Colonic mucosa (tissue), 4 donors: ENCODE data around the gene ZMYND8. TPM values are rescaled to one million over a fixed set of nuclear protein-coding genes. Genes with fewer than 3 reads are reported as not detected.

Source experiments
- DNase-seq: peaks from one replicate; pipeline ENCODE4 v3.0.0-alpha.2; 2020
- H3K27ac ChIP-seq: fragments of 200-600 bp; one replicate; pipeline ENCODE4 v1.8.0; 2021
- H3K27me3 ChIP-seq: fragments of 200-600 bp; one replicate; pipeline ENCODE4 v1.8.0; 2021
- H3K36me3 ChIP-seq: fragments of 200-600 bp; one replicate; pipeline ENCODE4 v1.8.0; 2021
- H3K4me1 ChIP-seq: fragments of 200-600 bp; one replicate; pipeline ENCODE4 v1.8.0; 2021; ENCODE audit warnings: mild to moderate bottlenecking
- H3K4me3 ChIP-seq: fragments of 200-600 bp; one replicate; pipeline ENCODE4 v1.8.0; 2021
- H3K9ac ChIP-seq, 2 donors: one replicate each; pipeline ENCODE4 v1.7.0; 2013; ENCODE audit warnings: control low read depth in 2 of 2, low read depth in 2 of 2, low read length in 2 of 2
- H3K9me3 ChIP-seq: fragments of 200-600 bp; one replicate; pipeline ENCODE4 v1.8.0; 2021
- CTCF ChIP-seq: fragments of 200-600 bp; IDR thresholded peaks from one replicate; pipeline ENCODE4 v1.8.0; 2022; ENCODE audit warnings: antibody characterized with exemption, mild to moderate bottlenecking
- intact Hi-C: fragments of 100-400 bp; cut with DNase I; formaldehyde crosslinking; loops from one replicate; pipeline ENCODE4 v1.14.1; 2022
- total RNA-seq, 2 donors: library from RNA; stranded (reverse); fragmentation: NEBNext Ultra II Directional in 1 of 2; extraction: Animal tissue kit (Norgen Biotek cat#: 25700) in 1 of 2; gene quantifications; one replicate each; pipeline ENCODE4 v1.2.1, GENCODE V29; 2021
- donor health status: healthy.
- donor health status: DM: no; HTN: no; CAD: no.
- donor health status: DM: no; HTN: no; CAD: no.

ZMYND8 gene
- total RNA-seq, 2 donors from 2014 or later: 45.4 to 53.1 TPM

GRCh38 chr20:47355489-47356219 is 845 bp downstream of the ZMYND8 start:
- DNase-seq: peak; percentile 33
- peak overlapping the region in 1 of 2 donors; percentile 89 for H3K9ac ChIP-seq

DNA sequence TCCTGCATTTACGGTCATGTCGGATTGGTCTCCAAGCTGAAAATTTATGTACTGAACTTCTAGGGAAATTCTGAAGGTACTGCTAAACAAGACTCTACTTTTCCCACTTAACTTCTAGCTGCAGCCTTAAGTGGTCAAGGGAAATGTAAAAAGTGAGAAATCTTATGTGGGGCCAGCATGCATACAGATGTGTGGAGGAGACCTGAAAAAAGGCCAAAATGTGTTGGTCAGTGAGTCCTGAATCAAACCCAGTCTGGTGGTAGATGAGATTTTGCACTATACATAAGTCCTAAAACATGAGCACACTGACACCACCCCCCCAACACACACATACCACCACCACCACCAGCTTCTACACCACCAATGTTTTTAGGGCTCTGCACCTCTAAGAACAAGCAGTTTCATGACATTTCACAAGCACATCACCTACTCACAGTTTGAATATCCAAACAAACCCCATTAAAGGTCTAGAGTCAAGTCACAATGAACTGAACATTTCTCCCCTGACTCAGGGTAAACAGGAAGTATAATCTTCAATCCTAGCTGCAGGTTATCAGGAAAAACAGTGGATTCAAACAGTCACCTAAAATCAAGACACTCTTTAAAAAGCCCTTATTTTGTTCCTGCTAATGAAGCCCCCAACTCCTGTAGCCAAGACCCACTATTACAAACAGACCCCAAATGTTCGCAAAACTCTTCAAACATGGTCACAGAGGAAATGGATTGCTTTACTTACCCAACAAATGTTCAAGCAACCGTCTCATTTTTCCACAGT is 1.6 kb downstream of the ZMYND8 start:
- no peak for TF ChIP-seq CTCF
- intact Hi-C loops: no loop called here
- DNase-seq: no peak
- Histone ChIP-seq H3K9me3 (no peaks in the 10 kb centered on the region), H3K4me1 (peaks cover 41% of the 10 kb centered on the region), H3K27ac (peak overlapping the region; percentile 99), H3K9ac (peak overlapping the region; percentile 30 to 89), H3K4me3 (peak overlapping the region; percentile 2), H3K27me3 (no peaks in the 10 kb centered on the region), H3K36me3 (no peaks in the 10 kb centered on the region)

More at GRCh38 chr20:47355489-47356219, 845 bp downstream of the ZMYND8 start:
- Histone ChIP-seq H3K36me3 (no peaks in the 10 kb centered on the region), H3K27me3 (no peaks in the 10 kb centered on the region), H3K4me1 (peaks cover 47% of the 10 kb centered on the region), H3K27ac (peak overlapping the region; percentile 99), H3K4me3 (peak overlapping the region; percentile 6), H3K9me3 (no peaks in the 10 kb centered on the region)
- intact Hi-C loops: no loop called here
- TF ChIP-seq CTCF: no peak

DNA sequence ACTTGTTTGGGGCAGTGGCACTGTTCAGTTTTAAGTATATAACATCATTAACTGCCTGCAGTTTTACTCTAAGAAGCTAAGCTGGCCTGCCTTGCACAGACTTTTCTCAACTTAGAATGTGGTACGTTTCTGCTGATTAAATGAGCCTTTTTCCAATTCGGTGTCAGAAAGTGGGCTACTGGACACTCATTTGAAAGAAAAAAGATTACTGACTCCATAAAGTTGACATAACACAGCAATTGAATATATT is 2.1 kb downstream of the ZMYND8 start:
- intact Hi-C loops: no loop called here
- Histone ChIP-seq H3K9me3 (no peaks in the 10 kb centered on the region), H3K4me3 (peak overlapping the region; percentile 2), H3K27ac (peak overlapping the region; percentile 99), H3K9ac (peak overlapping the region; percentile 30 to 89), H3K4me1 (peaks cover 36% of the 10 kb centered on the region), H3K36me3 (no peaks in the 10 kb centered on the region), H3K27me3 (no peaks in the 10 kb centered on the region)
- no peak for TF ChIP-seq CTCF
- DNase-seq: no peak

GRCh38 chr20:47353692-47354463 is 2.6 kb downstream of the ZMYND8 start:
- no peak for DNase-seq
- TF ChIP-seq CTCF: no peak
- H3K9me3 ChIP-seq: no peaks in the 10 kb centered on the region
- H3K4me3 ChIP-seq: peak overlapping the region; percentile 2
- no peaks in the 10 kb centered on the region for H3K27me3 ChIP-seq
- peak overlapping the region; percentile 99 for H3K27ac ChIP-seq
- intact Hi-C loops: no loop called here
- H3K9ac ChIP-seq: peak overlapping the region; percentile 30 to 89
- peaks cover 31% of the 10 kb centered on the region for H3K4me1 ChIP-seq
- H3K36me3 ChIP-seq: no peaks in the 10 kb centered on the region

GRCh38 chr20:47353239-47353691 is 3.2 kb downstream of the ZMYND8 start:
- peaks cover 25% of the 10 kb centered on the region for H3K4me1 ChIP-seq
- no peak for TF ChIP-seq CTCF
- no peaks in the 10 kb centered on the region for H3K9me3 ChIP-seq
- H3K4me3 ChIP-seq: no peak overlapping the region
- no peaks in the 10 kb centered on the region for H3K27me3 ChIP-seq
- peak overlapping the region; percentile 28 to 89 for H3K9ac ChIP-seq
- DNase-seq: no peak
- no peaks in the 10 kb centered on the region for H3K36me3 ChIP-seq
- H3K27ac ChIP-seq: peak overlapping the region; percentile 99
- intact Hi-C loops: no loop called here
